HEK293T (cell line): ENCODE data around the gene VSX2.

Source experiments
- CTCF ChIA-PET: fragments of 350-600 bp; formaldehyde crosslinking; extraction: SDS; loops from one replicate; lab custom pipeline; 2021; ENCODE audit warnings: antibody characterized with exemption, inconsistent platforms; lab: Yijun Ruan, JAX
- POLR2A ChIA-PET: fragments of 350-600 bp; formaldehyde crosslinking; extraction: SDS; loops from one replicate; lab custom pipeline; 2020; ENCODE audit warnings: antibody characterized with exemption, inconsistent platforms; lab: Yijun Ruan, JAX
- DNase-seq: peaks from one replicate; pipeline ENCODE4 v3.0.0; 2012; ENCODE audit warnings: mixed read lengths; ENCODE audit errors: extremely low spot score
- ARNT ChIP-seq: fragments of 450-650 bp; IDR thresholded peaks from 2 replicates; pipeline ENCODE4 v1.6.1; 2017; ENCODE audit warnings: mild to moderate bottlenecking
- BHLHE40 ChIP-seq: fragments of 450-650 bp; IDR thresholded peaks from 2 replicates; pipeline ENCODE4 v1.6.1; 2016; ENCODE audit warnings: mild to moderate bottlenecking, moderate library complexity, borderline replicate concordance
- CTBP1 ChIP-seq: fragments of 450-650 bp; IDR thresholded peaks from 2 replicates; pipeline ENCODE4 v1.6.1; 2016; ENCODE audit warnings: borderline replicate concordance
- ELF4 ChIP-seq: fragments of 450-650 bp; IDR thresholded peaks from 2 replicates; pipeline ENCODE4 v1.6.1; 2017; ENCODE audit warnings: antibody characterized with exemption
- FOXA1 ChIP-seq: fragments of 450-650 bp; IDR thresholded peaks from 2 replicates; pipeline ENCODE4 v1.6.1; 2016; ENCODE audit warnings: mild to moderate bottlenecking
- FOXK2 ChIP-seq: fragments of 450-650 bp; IDR thresholded peaks from 2 replicates; pipeline ENCODE4 v1.6.1; 2016; ENCODE audit warnings: mild to moderate bottlenecking
- FOXM1 ChIP-seq: fragments of 450-650 bp; IDR thresholded peaks from 2 replicates; pipeline ENCODE4 v1.6.1; 2017; ENCODE audit warnings: mild to moderate bottlenecking, borderline replicate concordance
- HDGF ChIP-seq: fragments of 450-650 bp; IDR thresholded peaks from 2 replicates; pipeline ENCODE4 v1.6.1; 2017; ENCODE audit warnings: antibody characterized with exemption, borderline replicate concordance
- L3MBTL2 ChIP-seq: fragments of 450-650 bp; conservative IDR thresholded peaks from 2 replicates; pipeline ENCODE4 v1.6.1; 2016; ENCODE audit warnings: mild to moderate bottlenecking
- LEF1 ChIP-seq: fragments of 450-650 bp; IDR thresholded peaks from 2 replicates; pipeline ENCODE4 v1.6.1; 2017; ENCODE audit warnings: mild to moderate bottlenecking, borderline replicate concordance
- NFRKB ChIP-seq: fragments of 450-650 bp; IDR thresholded peaks from 2 replicates; pipeline ENCODE4 v1.6.1; 2016; ENCODE audit warnings: mild to moderate bottlenecking, moderate library complexity
- PKNOX1 ChIP-seq: fragments of 450-650 bp; IDR thresholded peaks from 2 replicates; pipeline ENCODE4 v1.6.1; 2016
- SP1 ChIP-seq: fragments of 450-650 bp; IDR thresholded peaks from 2 replicates; pipeline ENCODE4 v1.6.1; 2017
- SUZ12 ChIP-seq: fragments of 450-650 bp; IDR thresholded peaks from 2 replicates; pipeline ENCODE4 v1.6.1; 2016; ENCODE audit warnings: mild to moderate bottlenecking
- TARDBP ChIP-seq: fragments of 450-650 bp; IDR thresholded peaks from 2 replicates; pipeline ENCODE4 v1.6.1; 2016
- ZNF384 ChIP-seq: fragments of 450-650 bp; IDR thresholded peaks from 2 replicates; pipeline ENCODE4 v1.6.1; 2016

Gene VSX2

GRCh38 chr14:74302634-74303569, 63.7 kb downstream of the VSX2 start, which contains the start of gene ABCD4:
Gene ABCD4 (minus strand): TSS chr14:74302934. CDS start chr14:74302912, 22 bp downstream.
- DNase-seq = peak; percentile 95
- ChIA-PET CTCF (interaction anchor here (0.6 to 1.7 kb wide), 8 partner anchors 9 to 1147 kb away, joined by 3 to 8 read pairs (median 3); no protein-coding TSS in a partner anchor), POLR2A (interaction anchor here (0.7 to 2.2 kb wide), 22 partner anchors 8 to 190 kb away, joined by 3 to 13 read pairs (median 4); partner anchors contain the start of genes ISCA2, NPC2 and VRTN)
- TF ChIP-seq SUZ12 (no peak), ELF4 (peak; percentile 75)

GRCh38 chr14:74308695-74309094, 69.4 kb downstream of the VSX2 start:
- DNase-seq = no peak
- POLR2A ChIA-PET = interaction anchor here (1.0 kb wide), 2 partner anchors 10 to 13 kb away, joined by 4 read pairs; no protein-coding TSS in a partner anchor
- CTCF ChIA-PET = interaction anchor here (0.9 to 1.0 kb wide), 2 partner anchors 17 to 181 kb away, joined by 3 read pairs; no protein-coding TSS in a partner anchor
- TF ChIP-seq SP1 (no peak), LEF1 (no peak), HDGF (no peak), NFRKB (no peak), SUZ12 (no peak)

GRCh38 chr14:74309125-74310022, 70.1 kb downstream of the VSX2 start:
- POLR2A ChIA-PET = interaction anchor here (1.0 kb wide), 1 partner anchor 11 kb away, joined by 4 read pairs; no protein-coding TSS in a partner anchor
- CTCF ChIA-PET = interaction anchor here (0.9 kb wide), 1 partner anchor 180 kb away, joined by 3 read pairs; no protein-coding TSS in a partner anchor
- TF ChIP-seq BHLHE40 (no peak), FOXM1 (no peak), ZNF384 (no peak), LEF1 (no peak), ARNT (no peak), FOXA1 (no peak), FOXK2 (no peak), TARDBP (no peak), HDGF (no peak), L3MBTL2 (no peak), NFRKB (no peak), ELF4 (no peak), SUZ12 (no peak)
- DNase-seq = no peak

- CTCF ChIA-PET = interaction anchor here (1.8 kb wide), 1 partner anchor 18 kb away, joined by 8 read pairs; no protein-coding TSS in a partner anchor
- POLR2A ChIA-PET = interaction anchor here (1.6 to 2.1 kb wide), 2 partner anchors 9 to 10 kb away, joined by 7 to 13 read pairs; partner anchors contain the start of gene ABCD4
- DNase-seq = no peak
- no peak for TF ChIP-seq ELF4
- TF ChIP-seq FOXM1 = no peak
- no peak for TF ChIP-seq ZNF384
- no peak for TF ChIP-seq NFRKB
- no peak for TF ChIP-seq L3MBTL2
- TF ChIP-seq FOXK2 = no peak
- no peak for TF ChIP-seq ARNT
- TF ChIP-seq BHLHE40 = no peak
- no peak for TF ChIP-seq SUZ12
- TF ChIP-seq HDGF = no peak
- TF ChIP-seq CTBP1 = no peak
- no peak for TF ChIP-seq TARDBP
- no peak for TF ChIP-seq FOXA1
- TF ChIP-seq LEF1 = no peak
- no peak for TF ChIP-seq SP1
- no peak for TF ChIP-seq PKNOX1
Observed at GRCh38 chr14:74312161-74312560, 72.9 kb downstream of the VSX2 start.
